Astrocyte (in vitro differentiated cells and primary cell): ENCODE results near the gene ABCC4. TPM values are rescaled to one million over a fixed set of nuclear protein-coding genes. Genes with fewer than 3 reads are reported as not detected.

ENCODE experiments used
- DNase-seq: peaks from one replicate; pipeline ENCODE4 v3.0.0-alpha.2; 2010; ENCODE audit warnings: low read depth
- FAIRE-seq: peaks from 2 replicates; lab custom pipeline; 2011; peaks lifted over from hg19 to GRCh38; lab: Jason Lieb, UNC
- H2AFZ ChIP-seq: 2 replicates; pipeline ENCODE4 v1.6.0; 2012; ENCODE audit warnings: low read depth, low read length, inconsistent platforms
- H3K27ac ChIP-seq: 2 replicates; pipeline ENCODE4 v1.5.1; 2011; ENCODE audit warnings: low read depth, low read length, inconsistent platforms
- H3K27me3 ChIP-seq: 2 replicates; pipeline ENCODE4 v1.6.0; 2011; ENCODE audit warnings: low read length, inconsistent platforms; ENCODE audit not compliant: insufficient read depth
- H3K36me3 ChIP-seq: 2 replicates; pipeline ENCODE4 v1.5.1; 2011; ENCODE audit warnings: low read length, inconsistent platforms; ENCODE audit not compliant: insufficient read depth
- H3K4me1 ChIP-seq: 2 replicates; pipeline ENCODE4 v1.5.1; 2011; ENCODE audit warnings: low read length, inconsistent platforms; ENCODE audit not compliant: insufficient read depth
- H3K4me2 ChIP-seq: 2 replicates; pipeline ENCODE4 v1.6.0; 2012; ENCODE audit warnings: low read length, inconsistent platforms
- H3K4me3 ChIP-seq: 2 replicates; pipeline ENCODE4 v1.5.1; 2011; ENCODE audit warnings: low read depth, mild to moderate bottlenecking, low read length, inconsistent platforms; ENCODE audit not compliant: insufficient read depth
- H3K79me2 ChIP-seq: 2 replicates; pipeline ENCODE4 v1.6.0; 2012; ENCODE audit warnings: mild to moderate bottlenecking, low read length, inconsistent platforms; ENCODE audit not compliant: insufficient read depth
- H3K9ac ChIP-seq: 2 replicates; pipeline ENCODE4 v1.6.0; 2012; ENCODE audit warnings: mild to moderate bottlenecking, low read length, inconsistent platforms
- H3K9me3 ChIP-seq: 2 replicates; pipeline ENCODE4 v1.5.1; 2012; ENCODE audit warnings: low read depth, mild to moderate bottlenecking, low read length, inconsistent platforms; ENCODE audit not compliant: insufficient read depth
- H4K20me1 ChIP-seq: 2 replicates; pipeline ENCODE4 v1.6.0; 2012; ENCODE audit warnings: low read length, inconsistent platforms; ENCODE audit not compliant: insufficient read depth
- H3K27ac Mint-ChIP-seq: one replicate; pipeline ENCODE4 v1.8.0; 2021; ENCODE audit warnings: mild to moderate bottlenecking, mixed read lengths; ENCODE audit not compliant: unreplicated experiment
- H3K27me3 Mint-ChIP-seq: one replicate; pipeline ENCODE4 v1.8.0; 2021; ENCODE audit warnings: low read depth, mixed read lengths; ENCODE audit not compliant: unreplicated experiment
- H3K36me3 Mint-ChIP-seq: one replicate; pipeline ENCODE4 v1.8.0; 2021; ENCODE audit warnings: low read depth, mixed read lengths; ENCODE audit not compliant: unreplicated experiment
- H3K4me1 Mint-ChIP-seq: one replicate; pipeline ENCODE4 v1.8.0; 2021; ENCODE audit warnings: low read depth, mixed read lengths; ENCODE audit not compliant: unreplicated experiment
- H3K4me3 Mint-ChIP-seq: one replicate; pipeline ENCODE4 v1.8.0; 2021; ENCODE audit warnings: mild to moderate bottlenecking, moderate library complexity, mixed read lengths; ENCODE audit not compliant: unreplicated experiment
- H3K9me3 Mint-ChIP-seq: one replicate; pipeline ENCODE4 v1.8.0; 2021; ENCODE audit warnings: mild to moderate bottlenecking, mixed read lengths; ENCODE audit not compliant: unreplicated experiment
- EZH2 ChIP-seq: IDR thresholded peaks from 2 replicates; pipeline ENCODE4 v1.6.1; 2012; ENCODE audit warnings: mild to moderate bottlenecking, low read length, inconsistent platforms; ENCODE audit not compliant: insufficient read depth
- total RNA-seq: library from RNA; stranded (reverse); gene quantifications from 2 replicates; pipeline ENCODE4 v1.2.1, GENCODE V29; 2021
- TF ChIP-seq, protein P1 (sequence below): IDR thresholded peaks from 2 replicates; pipeline ENCODE4 v1.5.1; 2011; ENCODE audit warnings: low read depth, mild to moderate bottlenecking, inconsistent platforms, low read length, moderate library complexity; ENCODE audit not compliant: insufficient read depth

The ABCC4 gene
- total RNA-seq, 1 donor from 2014 or later = 15.6 TPM

- FAIRE-seq = no peak
Measured at GRCh38 chr13:95264225-95264624, 37.0 kb downstream of the ABCC4 start.

GRCh38 chr13:95262837-95263384 lies 38.3 kb downstream of the ABCC4 start:
- Histone ChIP-seq H3K79me2 (no peaks in the 10 kb centered on the region), H3K4me2 (no peak overlapping the region), H3K36me3 (no peaks in the 10 kb centered on the region), H3K27ac (no peak overlapping the region), H4K20me1 (no peaks in the 10 kb centered on the region), H3K27me3 (no peaks in the 10 kb centered on the region), H2AFZ (no peak overlapping the region), H3K4me1 (peaks cover 8% of the 10 kb centered on the region), H3K4me3 (no peak overlapping the region), H3K9ac (no peak overlapping the region), H3K9me3 (no peaks in the 10 kb centered on the region)
- H3K9me3 Mint-ChIP-seq = peaks cover 5% of the 10 kb centered on the region
- H3K4me3 Mint-ChIP-seq = no peak overlapping the region
- FAIRE-seq (no peak), DNase-seq (no peak)
- H3K4me1 Mint-ChIP-seq = peaks cover 13% of the 10 kb centered on the region
- no peak overlapping the region for H3K27ac Mint-ChIP-seq
- H3K36me3 Mint-ChIP-seq = peaks cover 18% of the 10 kb centered on the region
- no peaks in the 10 kb centered on the region for H3K27me3 Mint-ChIP-seq
- no peak for TF ChIP-seq EZH2
- TF ChIP-seq, protein P1, sequence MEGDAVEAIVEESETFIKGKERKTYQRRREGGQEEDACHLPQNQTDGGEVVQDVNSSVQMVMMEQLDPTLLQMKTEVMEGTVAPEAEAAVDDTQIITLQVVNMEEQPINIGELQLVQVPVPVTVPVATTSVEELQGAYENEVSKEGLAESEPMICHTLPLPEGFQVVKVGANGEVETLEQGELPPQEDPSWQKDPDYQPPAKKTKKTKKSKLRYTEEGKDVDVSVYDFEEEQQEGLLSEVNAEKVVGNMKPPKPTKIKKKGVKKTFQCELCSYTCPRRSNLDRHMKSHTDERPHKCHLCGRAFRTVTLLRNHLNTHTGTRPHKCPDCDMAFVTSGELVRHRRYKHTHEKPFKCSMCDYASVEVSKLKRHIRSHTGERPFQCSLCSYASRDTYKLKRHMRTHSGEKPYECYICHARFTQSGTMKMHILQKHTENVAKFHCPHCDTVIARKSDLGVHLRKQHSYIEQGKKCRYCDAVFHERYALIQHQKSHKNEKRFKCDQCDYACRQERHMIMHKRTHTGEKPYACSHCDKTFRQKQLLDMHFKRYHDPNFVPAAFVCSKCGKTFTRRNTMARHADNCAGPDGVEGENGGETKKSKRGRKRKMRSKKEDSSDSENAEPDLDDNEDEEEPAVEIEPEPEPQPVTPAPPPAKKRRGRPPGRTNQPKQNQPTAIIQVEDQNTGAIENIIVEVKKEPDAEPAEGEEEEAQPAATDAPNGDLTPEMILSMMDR = no peak

More at GRCh38 chr13:95264225-95264624, 37.0 kb downstream of the ABCC4 start:
- H3K27ac Mint-ChIP-seq = no peak overlapping the region
- Histone ChIP-seq H3K36me3 (no peaks in the 10 kb centered on the region), H2AFZ (no peak overlapping the region), H3K27me3 (no peaks in the 10 kb centered on the region), H3K9me3 (no peaks in the 10 kb centered on the region), H3K9ac (no peak overlapping the region), H3K27ac (no peak overlapping the region), H3K4me2 (no peak overlapping the region), H3K4me1 (peaks cover 15% of the 10 kb centered on the region), H4K20me1 (no peaks in the 10 kb centered on the region), H3K4me3 (no peak overlapping the region), H3K79me2 (no peaks in the 10 kb centered on the region)
- no peaks in the 10 kb centered on the region for H3K27me3 Mint-ChIP-seq
- peaks cover 14% of the 10 kb centered on the region for H3K36me3 Mint-ChIP-seq
- no peak overlapping the region for H3K4me3 Mint-ChIP-seq
- no peak for DNase-seq
- TF ChIP-seq, protein P1 = no peak
- TF ChIP-seq EZH2 = no peak
- peaks cover 4% of the 10 kb centered on the region for H3K9me3 Mint-ChIP-seq
- peaks cover 18% of the 10 kb centered on the region for H3K4me1 Mint-ChIP-seq

- peaks cover under 1% of the 10 kb centered on the region for H3K4me1 ChIP-seq
- no peaks in the 10 kb centered on the region for H3K27me3 ChIP-seq
- no peak overlapping the region for H3K4me3 Mint-ChIP-seq
- FAIRE-seq (no peak), DNase-seq (no peak)
- H3K27ac ChIP-seq = no peak overlapping the region
- no peak overlapping the region for H3K4me2 ChIP-seq
- peaks cover 5% of the 10 kb centered on the region for H3K9me3 Mint-ChIP-seq
- no peaks in the 10 kb centered on the region for H3K9me3 ChIP-seq
- H3K27ac Mint-ChIP-seq = no peak overlapping the region
- H3K4me1 Mint-ChIP-seq = peaks cover 10% of the 10 kb centered on the region
- no peaks in the 10 kb centered on the region for H3K79me2 ChIP-seq
- H3K27me3 Mint-ChIP-seq = no peaks in the 10 kb centered on the region
- H4K20me1 ChIP-seq = no peaks in the 10 kb centered on the region
- TF ChIP-seq, protein P1 = no peak
- TF ChIP-seq EZH2 = no peak
- H3K36me3 Mint-ChIP-seq = peaks cover 15% of the 10 kb centered on the region
- no peak overlapping the region for H3K4me3 ChIP-seq
- no peak overlapping the region for H3K9ac ChIP-seq
- H2AFZ ChIP-seq = no peak overlapping the region
- no peaks in the 10 kb centered on the region for H3K36me3 ChIP-seq
Measured at GRCh38 chr13:95261956-95262355, 39.3 kb downstream of the ABCC4 start.
